NCI-H146 treated with DMSO at 0.1 percent for 48 hours (cell line): Measurements from ENCODE around the gene FAM83E.

Experiments used
- DNase-seq: peaks from one replicate; lab custom pipeline; 2025; ENCODE audit not compliant: unreplicated experiment; lab: John Stamatoyannopoulos, UW

FAM83E gene

GRCh38 chr19:48613024-48613851 is 1.6 kb downstream of the FAM83E start:
- DNase-seq, result no peak

GRCh38 chr19:48611872-48612271 is 3.0 kb downstream of the FAM83E start:
- no peak for DNase-seq

DNA sequence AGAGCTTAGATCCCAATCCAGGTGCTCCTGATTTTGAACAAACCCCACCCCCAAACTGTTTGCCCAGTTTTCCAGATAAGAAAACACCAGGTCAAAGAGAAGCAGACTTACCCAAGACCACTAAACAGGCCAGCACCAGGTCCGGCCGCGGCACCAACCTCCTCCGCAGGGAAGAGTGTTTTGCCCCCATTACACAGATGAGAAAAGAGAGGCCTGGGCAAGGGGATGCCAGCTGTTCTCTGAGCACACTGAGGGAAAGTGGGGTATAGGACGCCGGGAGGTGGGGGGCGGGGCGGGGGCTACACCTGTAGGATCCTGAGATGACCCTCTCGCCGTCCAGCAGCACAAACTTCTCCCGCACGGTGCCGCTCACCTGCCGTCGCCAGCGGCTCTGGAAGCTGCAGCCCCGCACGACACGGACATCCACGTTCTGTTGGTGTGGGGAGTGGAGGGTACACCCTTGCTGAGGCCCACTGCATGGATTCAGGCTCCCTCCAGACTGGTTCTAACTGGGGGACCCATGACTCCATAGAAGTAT is 5.2 kb downstream of the FAM83E start:
- DNase-seq, result no peak

- peak; percentile 77 for DNase-seq
Measured at GRCh38 chr19:48608798-48609263, 6.0 kb downstream of the FAM83E start.

GRCh38 chr19:48607359-48607755 is 7.5 kb downstream of the FAM83E start:
- DNase-seq, result no peak

- no peak for DNase-seq
Measured at GRCh38 chr19:48606463-48607358, 8.2 kb downstream of the FAM83E start, which contains the start of gene SPACA4. SPACA4 (plus strand) TSS chr19:48606742; CDS start chr19:48606979, 237 bp downstream.

DNA sequence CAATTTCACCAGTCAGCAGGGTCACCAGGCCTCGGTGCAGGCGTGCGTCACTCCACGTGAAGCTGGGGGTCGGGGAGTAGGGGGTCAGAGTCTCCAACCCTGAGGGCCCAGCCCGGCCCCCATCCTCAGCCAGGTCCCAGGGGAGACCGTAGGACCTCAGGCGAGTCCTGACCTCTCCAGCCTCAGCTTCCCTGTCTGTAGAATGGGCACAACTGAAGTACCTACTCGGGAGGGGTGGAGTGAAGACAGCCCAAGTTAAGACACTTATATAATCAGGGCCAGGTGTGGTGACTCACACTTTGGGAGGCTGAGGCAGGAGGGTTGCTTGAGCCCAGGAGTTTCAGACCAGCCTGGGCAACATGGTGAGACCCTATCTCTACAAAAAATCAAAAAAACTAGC is 11.0 kb downstream of the FAM83E start:
- DNase-seq, result no peak

DNA sequence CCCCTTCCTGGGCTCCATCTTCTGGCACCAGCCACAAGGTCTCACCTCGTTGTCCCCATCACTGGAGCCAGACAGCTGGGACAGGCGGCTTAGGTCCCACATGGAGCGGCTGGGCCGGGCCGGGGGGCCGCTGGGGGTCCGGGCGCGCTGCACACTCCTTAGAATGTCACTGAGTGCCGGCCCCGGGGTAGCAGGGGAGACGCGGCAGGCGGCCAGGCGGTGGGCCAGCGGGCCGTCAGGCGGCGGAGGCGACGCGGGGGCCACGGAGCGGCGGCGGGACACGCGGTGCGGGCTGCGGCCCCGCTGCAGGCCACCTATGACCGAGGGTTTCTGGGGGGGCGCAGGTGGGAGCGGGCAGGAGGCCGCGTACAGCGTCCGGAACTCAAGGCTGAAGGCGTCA is 11.4 kb downstream of the FAM83E start:
- no peak for DNase-seq

- DNase-seq, result no peak
Measured at GRCh38 chr19:48603001-48603400, 11.9 kb downstream of the FAM83E start.

GRCh38 chr19:48600679-48601417 is 14.0 kb downstream of the FAM83E start:
- no peak for DNase-seq

DNA sequence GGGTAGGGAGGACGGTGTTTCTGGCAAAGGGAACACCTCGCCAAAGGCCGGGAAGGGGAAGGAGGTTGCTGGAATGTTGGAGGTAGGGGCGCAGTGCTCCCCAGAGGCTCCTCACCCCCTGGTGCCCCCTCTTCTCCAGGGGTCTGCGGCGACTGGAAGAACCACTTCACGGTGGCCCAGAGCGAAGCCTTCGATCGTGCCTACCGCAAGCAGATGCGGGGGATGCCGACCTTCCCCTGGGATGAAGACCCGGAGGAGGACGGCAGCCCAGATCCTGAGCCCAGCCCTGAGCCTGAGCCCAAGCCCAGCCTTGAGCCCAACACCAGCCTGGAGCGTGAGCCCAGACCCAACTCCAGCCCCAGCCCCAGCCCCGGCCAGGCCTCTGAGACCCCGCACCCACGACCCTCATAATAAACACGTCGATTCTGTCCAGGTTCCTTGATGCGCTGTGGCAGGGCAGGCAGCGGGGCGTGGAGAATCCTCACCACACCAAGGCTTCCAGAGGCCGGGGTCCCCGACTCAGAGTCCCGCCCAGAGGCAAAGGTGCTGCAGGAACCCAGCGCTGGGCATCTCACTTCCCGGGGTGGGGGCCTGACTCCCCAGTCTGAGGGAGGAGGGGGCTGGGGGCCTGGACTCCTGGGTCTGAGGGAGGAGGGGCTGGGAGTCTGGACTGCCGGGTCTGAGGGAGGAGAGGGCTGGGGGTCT is 15.7 kb downstream of the FAM83E start:
- DNase-seq, result no peak

- DNase-seq, result no peak
Measured at GRCh38 chr19:48596679-48597465, 18.0 kb downstream of the FAM83E start.

- DNase-seq, result no peak
Measured at GRCh38 chr19:48596237-48596636, 18.6 kb downstream of the FAM83E start.

DNA sequence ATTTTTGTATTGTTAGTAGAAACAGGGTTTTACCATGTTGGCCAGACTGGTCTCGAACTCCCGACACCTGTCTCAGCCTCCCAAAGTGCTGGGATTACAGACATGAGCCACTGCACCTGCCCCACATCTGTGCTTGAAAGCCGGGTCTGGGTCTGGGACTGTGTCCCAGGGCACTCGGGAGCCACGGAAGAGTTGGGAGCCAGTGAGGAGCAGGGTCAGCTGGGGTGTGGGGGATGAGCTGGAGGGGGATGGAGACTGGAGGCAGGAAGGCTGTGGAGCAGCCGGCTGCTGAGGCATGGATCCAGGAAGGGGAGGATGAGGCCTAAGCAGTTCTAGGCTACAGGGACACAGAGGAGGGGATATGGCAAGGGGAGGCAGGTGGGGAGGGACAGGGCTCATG is 19.0 kb downstream of the FAM83E start:
- no peak for DNase-seq

- DNase-seq, result no peak
Measured at GRCh38 chr19:48595171-48595570, 19.7 kb downstream of the FAM83E start.

GRCh38 chr19:48591021-48591420 is 23.9 kb downstream of the FAM83E start:
- DNase-seq, result no peak

DNA sequence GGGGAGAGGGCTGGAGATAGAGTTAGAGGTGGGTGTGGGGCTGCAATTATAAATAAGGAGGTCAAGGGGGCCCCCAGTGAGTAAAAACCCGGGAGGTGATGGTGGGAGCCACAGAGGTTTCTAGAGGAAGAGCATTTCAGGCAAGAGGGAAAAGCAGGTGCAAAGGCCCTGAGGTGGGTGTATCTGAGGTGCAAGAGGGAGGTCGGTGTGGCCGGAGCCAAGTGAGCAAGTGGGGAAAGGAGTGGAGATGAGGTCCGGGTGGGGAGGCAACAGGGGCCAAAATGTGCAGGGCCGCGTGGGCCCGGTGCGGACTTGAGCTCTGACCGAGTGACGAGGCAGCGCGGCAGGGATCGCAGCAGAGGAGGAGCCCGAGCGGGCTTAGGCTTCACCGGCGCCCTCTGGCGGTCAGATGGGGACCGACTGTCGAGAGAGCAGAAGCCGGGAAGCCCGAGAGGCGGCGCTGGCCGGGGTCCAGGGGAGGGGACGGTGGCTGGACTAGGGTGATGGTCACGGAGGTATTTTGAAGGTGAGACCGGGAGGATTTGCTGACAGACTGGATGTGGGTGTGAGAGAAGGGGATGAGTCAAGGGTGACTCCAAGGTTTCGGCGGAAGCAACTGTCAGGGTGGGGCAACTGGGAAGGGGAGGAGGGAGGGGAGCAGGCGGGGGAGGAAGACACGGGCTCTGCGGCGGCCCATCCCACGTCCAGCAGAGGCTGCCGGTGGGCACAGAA is 26.0 kb downstream of the FAM83E start:
- peak; percentile 68 for DNase-seq

- DNase-seq, result no peak
Measured at GRCh38 chr19:48587387-48587786, 27.5 kb downstream of the FAM83E start.

- no peak for DNase-seq
Measured at GRCh38 chr19:48582168-48582567, 32.7 kb downstream of the FAM83E start.
